ENCODE measurements around the gene SMG9. TPM values are rescaled to one million over a fixed set of nuclear protein-coding genes. Genes with fewer than 3 reads are reported as not detected.

Gene SMG9, protein sequence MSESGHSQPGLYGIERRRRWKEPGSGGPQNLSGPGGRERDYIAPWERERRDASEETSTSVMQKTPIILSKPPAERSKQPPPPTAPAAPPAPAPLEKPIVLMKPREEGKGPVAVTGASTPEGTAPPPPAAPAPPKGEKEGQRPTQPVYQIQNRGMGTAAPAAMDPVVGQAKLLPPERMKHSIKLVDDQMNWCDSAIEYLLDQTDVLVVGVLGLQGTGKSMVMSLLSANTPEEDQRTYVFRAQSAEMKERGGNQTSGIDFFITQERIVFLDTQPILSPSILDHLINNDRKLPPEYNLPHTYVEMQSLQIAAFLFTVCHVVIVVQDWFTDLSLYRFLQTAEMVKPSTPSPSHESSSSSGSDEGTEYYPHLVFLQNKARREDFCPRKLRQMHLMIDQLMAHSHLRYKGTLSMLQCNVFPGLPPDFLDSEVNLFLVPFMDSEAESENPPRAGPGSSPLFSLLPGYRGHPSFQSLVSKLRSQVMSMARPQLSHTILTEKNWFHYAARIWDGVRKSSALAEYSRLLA
- total RNA-seq = 10 to 100 TPM; 55.7 to 58.1 TPM

DNA sequence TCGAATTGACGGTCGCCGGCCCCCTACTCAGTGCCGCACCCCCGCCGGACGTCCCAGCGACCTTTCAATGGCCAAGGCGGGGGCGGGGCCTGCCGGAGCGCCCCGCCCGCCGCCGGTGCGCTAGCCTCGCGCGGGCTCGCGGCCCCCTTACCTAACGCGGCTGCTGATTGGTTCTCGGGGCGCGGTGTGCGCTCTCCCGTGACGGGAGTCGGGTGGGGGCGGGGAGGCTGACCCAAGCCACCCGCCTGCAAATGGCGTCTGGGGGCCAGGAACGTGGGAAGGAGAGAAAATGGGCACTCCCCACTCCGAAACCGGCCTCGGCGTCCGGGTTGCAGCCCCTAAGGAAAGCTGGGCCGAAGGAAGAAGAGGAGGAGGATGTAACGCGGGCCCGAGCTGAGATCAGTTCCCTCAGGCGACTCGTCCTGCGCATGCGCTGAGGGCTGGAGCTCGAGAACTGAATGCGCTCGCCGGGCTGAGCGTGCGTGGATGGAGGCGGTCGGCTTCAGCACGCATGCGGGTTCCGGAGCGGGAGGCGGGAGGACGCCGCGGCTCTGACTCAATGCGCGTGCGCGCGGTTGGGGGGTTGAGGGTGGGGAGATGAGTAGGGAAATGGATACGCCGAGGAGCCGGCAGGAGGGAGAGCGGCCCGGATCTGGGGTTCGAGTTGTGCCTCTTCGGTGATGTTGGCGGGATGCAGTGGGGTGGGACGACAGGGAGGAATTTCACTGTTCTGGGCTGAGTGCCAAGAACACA lies at the start of gene SMG9:
SMG9 (minus strand) TSS at position 460 of the 753 bp plus-strand sequence. CDS start 4,221 bp downstream, outside the sequence.
- H3K9me3 Mint-ChIP-seq = peaks cover 3% of the 10 kb centered on the region
- H3K36me3 Mint-ChIP-seq = peaks cover 47% of the 10 kb centered on the region
- H3K4me1 Mint-ChIP-seq = peaks cover 60% of the 10 kb centered on the region

DNA sequence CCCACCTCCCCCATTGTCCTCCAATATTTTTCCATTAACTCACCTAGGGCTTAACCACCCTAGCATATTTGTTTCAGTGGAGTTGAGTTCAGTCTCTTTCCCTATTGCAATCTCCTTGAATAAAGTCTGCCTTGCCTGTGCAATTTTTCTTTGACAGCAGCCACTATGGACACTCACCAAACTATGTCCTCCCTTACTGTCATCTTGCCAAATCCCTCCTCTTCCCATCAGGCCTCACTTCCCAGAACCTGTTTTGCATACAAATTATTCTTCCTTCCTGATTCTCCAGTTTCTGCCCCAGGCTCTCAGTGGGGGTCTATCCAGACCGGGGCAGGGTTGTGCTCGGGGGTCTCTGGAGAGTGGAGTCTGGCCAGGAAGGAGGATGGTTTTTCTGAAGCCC lies 49.7 kb upstream of the SMG9 start:
- Mint-ChIP-seq H3K36me3 (no peaks in the 10 kb centered on the region), H3K27me3 (peaks cover 17% of the 10 kb centered on the region), H3K27ac (no peak overlapping the region), H3K4me3 (no peak overlapping the region), H3K4me1 (no peaks in the 10 kb centered on the region), H3K9me3 (no peaks in the 10 kb centered on the region)
- DNase-seq = no peak

More for the DNA sequence above, at the start of gene SMG9:
- DNase-seq = peak; percentile 99
- Mint-ChIP-seq H3K27me3 (peaks cover 12% of the 10 kb centered on the region), H3K4me3 (peak within 1 kb of the TSS; percentile 98), H3K27ac (peak within 1 kb of the TSS; percentile 100)

DNA sequence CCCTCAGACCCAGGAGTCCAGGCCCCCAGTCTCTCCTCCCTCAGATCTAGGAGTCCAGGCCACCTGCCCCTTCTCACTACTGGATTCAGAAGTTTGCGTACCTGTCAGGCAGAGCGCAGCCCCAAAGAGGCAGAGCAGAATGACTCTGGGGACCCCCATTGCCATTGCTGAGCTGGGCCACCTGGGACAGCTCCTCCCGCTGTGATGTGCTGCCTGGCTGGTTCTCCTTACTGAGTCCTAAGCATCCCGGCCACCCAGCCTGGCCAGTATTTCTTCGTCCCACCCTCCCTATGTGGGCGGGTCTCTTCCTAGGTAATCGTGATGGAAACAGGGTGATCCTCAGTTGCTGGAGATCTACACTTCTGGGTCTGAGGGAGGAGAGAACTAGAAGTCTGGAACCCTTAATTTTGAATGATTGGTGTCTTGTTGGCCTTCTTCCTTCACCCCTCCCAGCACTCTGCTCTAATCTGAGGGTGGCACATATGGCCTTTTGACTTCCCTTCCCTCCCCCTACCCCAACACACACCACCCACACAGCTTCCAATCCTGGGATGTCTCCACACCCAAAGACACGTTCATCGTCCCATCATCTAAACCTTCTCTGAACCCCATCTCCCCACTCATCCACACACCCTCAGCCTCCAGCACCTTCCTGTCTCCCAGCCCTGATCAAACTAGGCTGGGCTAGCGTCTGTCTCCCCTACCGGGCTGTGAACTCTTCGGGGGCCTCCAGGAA lies 47.6 kb upstream of the SMG9 start, which contains the start of gene LYPD5:
LYPD5 (minus strand) TSS at position 232 of the 736 bp plus-strand sequence; CDS start at position 165, 67 bp downstream.
- no peak for DNase-seq
- Mint-ChIP-seq H3K4me1 (peaks cover 9% of the 10 kb centered on the region), H3K4me3 (no peak within 1 kb of the TSS), H3K36me3 (peaks cover under 1% of the 10 kb centered on the region), H3K9me3 (no peaks in the 10 kb centered on the region), H3K27ac (no peak within 1 kb of the TSS), H3K27me3 (peaks cover 28% of the 10 kb centered on the region)

DNA sequence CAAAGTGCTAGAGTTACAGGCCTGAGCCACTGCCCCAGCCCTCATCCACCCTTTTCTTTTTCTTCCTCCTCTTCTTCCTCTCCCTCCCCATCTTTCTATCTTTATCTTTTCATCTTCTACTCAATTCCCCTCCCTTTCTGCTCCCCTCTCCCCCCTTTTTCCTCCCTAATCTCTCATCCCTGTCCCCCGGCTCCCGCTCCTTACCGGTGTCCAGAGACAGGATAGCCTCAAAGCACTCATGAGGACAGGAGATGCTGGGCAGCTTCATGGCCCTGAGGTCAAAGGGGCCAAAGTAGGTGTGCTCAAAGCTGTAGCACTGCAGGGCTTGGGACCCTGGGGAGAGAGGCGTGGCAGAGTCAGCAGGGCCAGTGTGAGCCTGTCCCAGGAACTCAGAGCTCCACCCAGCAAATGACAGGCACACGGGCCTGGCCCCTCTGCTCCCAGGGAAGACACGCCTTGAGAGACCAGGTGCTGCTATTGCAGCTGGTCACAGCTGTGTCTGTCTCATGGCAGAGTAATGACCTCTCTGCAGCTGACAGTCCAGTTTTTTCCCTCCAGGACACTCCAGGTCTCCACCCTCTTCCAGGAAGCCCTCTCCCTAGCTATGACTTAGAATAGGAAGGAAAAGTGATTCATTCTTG lies 44.9 kb upstream of the SMG9 start:
- peaks cover 43% of the 10 kb centered on the region for H3K27me3 Mint-ChIP-seq
- H3K4me3 Mint-ChIP-seq = peak overlapping the region; percentile 49
- no peaks in the 10 kb centered on the region for H3K9me3 Mint-ChIP-seq
- peaks cover 11% of the 10 kb centered on the region for H3K4me1 Mint-ChIP-seq
- H3K36me3 Mint-ChIP-seq = peaks cover 6% of the 10 kb centered on the region
- H3K27ac Mint-ChIP-seq = no peak overlapping the region
- no peak for DNase-seq

DNA sequence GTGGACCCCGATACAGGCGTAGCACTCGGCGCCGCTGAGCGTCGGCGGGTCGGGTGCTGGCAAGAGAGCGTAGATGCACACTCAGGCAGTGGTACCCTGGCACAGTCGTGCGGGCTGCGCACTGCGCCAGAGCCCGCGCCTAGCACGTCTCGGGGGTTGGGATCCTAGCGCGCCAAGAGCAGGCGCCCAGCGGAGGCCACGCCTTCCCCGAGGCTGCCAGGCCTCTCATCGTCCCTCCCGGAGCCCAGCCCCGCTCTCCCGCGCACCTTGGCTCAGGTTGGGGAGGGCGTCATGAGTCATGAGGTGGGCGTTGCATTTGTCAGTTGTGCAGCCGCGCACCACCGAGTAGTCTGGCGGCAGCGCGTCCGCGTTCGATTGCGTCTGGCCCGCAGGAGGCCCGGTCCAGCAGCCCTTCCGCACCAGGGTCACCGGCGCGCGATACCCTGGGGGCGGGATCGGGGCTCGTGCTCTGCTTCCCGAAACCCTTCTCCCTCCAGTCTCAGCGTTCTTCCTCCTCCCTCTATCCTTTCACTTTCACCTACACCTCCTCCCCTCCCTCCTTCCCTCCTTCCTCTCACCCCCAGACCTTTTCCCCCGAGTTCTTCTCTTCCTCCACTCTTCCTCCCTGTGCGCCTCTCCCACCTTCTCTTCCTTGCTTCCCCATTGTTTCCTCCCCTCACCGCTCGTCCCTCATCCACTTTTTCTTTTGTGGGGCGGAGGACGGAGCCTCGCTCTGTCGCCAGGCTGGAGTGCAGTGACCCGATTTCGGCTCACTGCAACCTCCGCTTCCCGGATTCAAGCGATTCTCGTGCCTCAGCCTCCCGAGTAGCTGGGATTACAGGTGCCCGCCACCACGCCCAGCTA lies 44.0 kb upstream of the SMG9 start:
- Mint-ChIP-seq H3K4me1 (peaks cover 11% of the 10 kb centered on the region), H3K27me3 (peaks cover 50% of the 10 kb centered on the region), H3K9me3 (no peaks in the 10 kb centered on the region), H3K27ac (peak overlapping the region; percentile 7), H3K4me3 (peak overlapping the region; percentile 76), H3K36me3 (peaks cover 6% of the 10 kb centered on the region)
- peak; percentile 82 for DNase-seq

DNA sequence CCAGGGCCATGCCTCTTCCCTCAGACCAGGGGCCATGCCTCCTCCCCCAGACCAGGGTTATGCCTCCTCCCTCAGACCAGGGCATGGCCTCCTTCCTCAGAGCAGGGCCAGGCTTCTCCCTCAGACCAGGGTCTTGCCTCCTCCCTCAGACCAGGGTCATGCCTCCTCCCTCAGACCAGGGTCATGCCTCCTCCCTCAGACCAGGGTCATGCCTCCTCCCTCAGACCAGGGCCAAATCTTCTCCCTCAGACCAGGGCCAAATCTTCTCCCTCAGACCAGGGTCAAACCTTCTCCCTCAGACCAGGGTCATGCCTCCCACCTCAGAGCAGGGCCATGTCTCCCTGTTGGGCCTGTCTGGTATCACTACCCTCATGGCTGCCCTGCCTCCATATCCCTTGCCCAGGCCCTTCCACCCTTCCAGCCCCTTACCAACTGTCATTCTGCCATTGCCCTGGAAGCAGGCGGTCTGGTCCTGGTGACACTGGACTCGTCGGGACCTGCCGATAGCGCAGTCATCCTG lies 43.3 kb upstream of the SMG9 start:
- peaks cover 11% of the 10 kb centered on the region for H3K4me1 Mint-ChIP-seq
- peaks cover 6% of the 10 kb centered on the region for H3K36me3 Mint-ChIP-seq
- no peak overlapping the region for H3K27ac Mint-ChIP-seq
- H3K9me3 Mint-ChIP-seq = no peaks in the 10 kb centered on the region
- H3K27me3 Mint-ChIP-seq = peaks cover 57% of the 10 kb centered on the region
- peak overlapping the region; percentile 76 for H3K4me3 Mint-ChIP-seq
- no peak for DNase-seq

DNA sequence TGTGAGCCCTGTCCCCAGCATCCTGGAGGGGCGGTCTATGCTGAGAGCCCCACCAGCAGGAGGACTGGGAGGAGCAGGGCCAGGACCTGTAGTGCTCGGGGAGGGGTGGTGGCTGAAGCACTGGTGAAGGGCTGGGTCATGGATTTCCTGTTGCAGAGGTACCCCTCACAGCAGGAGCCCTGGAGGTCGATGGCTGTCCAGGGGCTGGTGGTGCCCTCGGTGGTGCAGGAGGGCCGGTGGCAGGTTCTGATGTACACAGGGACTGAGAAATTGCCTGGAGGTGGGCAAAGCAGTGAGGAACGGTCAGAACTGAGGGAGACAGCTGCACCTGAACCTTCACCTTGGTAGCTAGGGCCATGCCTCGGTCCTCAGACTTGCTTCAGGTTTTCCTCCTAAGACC lies 42.8 kb upstream of the SMG9 start:
- DNase-seq = no peak
- H3K9me3 Mint-ChIP-seq = no peaks in the 10 kb centered on the region
- peaks cover 58% of the 10 kb centered on the region for H3K27me3 Mint-ChIP-seq
- no peak overlapping the region for H3K27ac Mint-ChIP-seq
- peaks cover 6% of the 10 kb centered on the region for H3K36me3 Mint-ChIP-seq
- H3K4me1 Mint-ChIP-seq = peaks cover 11% of the 10 kb centered on the region
- peak overlapping the region; percentile 76 for H3K4me3 Mint-ChIP-seq

DNA sequence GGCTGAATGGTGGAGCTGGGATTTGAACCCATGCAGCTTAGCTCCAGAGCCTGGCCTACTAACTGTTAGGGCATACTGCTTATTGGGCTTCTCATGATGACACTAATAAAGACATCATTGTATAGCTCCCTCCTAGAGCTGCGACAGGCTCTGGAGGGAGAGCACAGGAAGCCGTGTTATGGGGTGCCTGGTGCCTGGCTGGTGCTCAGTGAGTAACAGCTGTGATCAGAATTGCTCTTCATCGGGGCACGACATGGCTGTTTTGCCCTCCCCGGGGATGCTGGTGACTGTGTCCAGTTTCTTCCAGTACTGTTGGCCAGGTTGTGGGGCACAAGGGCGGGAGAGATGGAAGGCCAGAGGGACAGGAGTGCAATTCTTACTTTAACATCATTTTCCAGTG lies 42.4 kb upstream of the SMG9 start:
- Mint-ChIP-seq H3K27me3 (peaks cover 58% of the 10 kb centered on the region), H3K27ac (no peak overlapping the region), H3K9me3 (no peaks in the 10 kb centered on the region), H3K4me1 (peaks cover 11% of the 10 kb centered on the region), H3K36me3 (peaks cover 6% of the 10 kb centered on the region), H3K4me3 (peak overlapping the region; percentile 11)
- no peak for DNase-seq

DNA sequence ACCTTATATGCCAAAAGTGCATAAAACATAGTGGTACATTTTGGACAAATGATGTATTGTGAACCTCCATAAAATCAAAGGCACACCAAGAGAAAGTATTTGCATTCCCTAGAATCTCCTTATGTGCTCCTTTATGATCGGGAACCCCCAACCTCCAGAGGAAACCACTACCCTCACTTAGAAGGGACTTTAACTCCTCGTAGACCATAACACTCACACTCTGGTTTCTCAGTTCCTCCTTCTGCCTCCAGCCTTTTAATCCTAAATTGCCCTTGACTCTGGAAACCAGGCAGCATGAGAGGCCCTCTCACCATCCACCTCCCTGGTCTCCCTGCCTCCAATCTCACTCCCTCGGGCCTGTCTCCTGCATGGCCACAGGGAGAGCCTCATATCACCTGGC lies 35.8 kb upstream of the SMG9 start:
- H3K9me3 Mint-ChIP-seq = no peaks in the 10 kb centered on the region
- H3K27ac Mint-ChIP-seq = no peak overlapping the region
- no peak overlapping the region for H3K4me3 Mint-ChIP-seq
- no peaks in the 10 kb centered on the region for H3K4me1 Mint-ChIP-seq
- H3K36me3 Mint-ChIP-seq = no peaks in the 10 kb centered on the region
- peaks cover 26% of the 10 kb centered on the region for H3K27me3 Mint-ChIP-seq
- no peak for DNase-seq

DNA sequence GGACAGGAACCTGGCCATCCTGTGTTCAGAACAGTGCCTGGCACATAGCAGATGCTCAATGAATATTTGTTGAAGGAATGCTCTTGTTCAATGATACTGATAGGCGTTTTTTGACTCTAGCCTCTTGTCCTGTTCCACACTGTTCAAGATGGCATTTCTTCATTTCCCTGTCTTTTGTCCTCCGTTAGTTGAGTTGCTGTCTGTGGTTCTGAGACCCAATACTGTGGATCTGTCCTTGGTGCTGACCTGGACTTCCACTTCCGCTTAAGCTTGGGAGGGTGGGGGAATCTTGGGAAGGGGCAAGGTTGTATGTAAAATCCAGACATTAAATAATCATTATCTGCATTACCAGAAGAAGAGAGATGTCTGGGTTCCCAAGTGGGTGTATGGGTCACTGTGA lies 34.3 kb upstream of the SMG9 start:
- no peak for DNase-seq
- Mint-ChIP-seq H3K36me3 (no peaks in the 10 kb centered on the region), H3K4me1 (peaks cover 11% of the 10 kb centered on the region), H3K4me3 (no peak overlapping the region), H3K27me3 (peaks cover 16% of the 10 kb centered on the region), H3K9me3 (no peaks in the 10 kb centered on the region), H3K27ac (no peak overlapping the region)

DNA sequence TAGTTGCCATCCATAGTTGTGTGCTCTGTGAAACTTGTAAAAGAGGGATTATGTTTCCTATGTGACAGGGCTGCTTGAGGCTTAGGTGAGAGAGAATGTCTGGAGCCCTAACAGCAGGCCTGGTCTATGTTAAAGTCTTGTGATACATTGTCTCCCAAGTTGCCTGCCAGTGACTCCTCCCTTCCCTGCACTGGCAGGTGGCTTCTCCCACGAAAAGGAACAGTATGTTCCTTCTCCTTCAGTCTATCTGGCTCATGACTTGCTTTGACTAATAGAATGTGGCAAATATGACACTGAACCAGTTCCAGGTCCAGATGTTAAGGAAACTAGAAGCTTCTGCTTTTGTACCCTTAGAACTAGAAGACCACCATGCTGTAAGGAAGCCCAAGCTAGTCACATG lies 31.9 kb upstream of the SMG9 start:
- peaks cover 6% of the 10 kb centered on the region for H3K27me3 Mint-ChIP-seq
- H3K4me3 Mint-ChIP-seq = no peak overlapping the region
- peaks cover 24% of the 10 kb centered on the region for H3K4me1 Mint-ChIP-seq
- H3K27ac Mint-ChIP-seq = no peak overlapping the region
- no peaks in the 10 kb centered on the region for H3K36me3 Mint-ChIP-seq
- no peaks in the 10 kb centered on the region for H3K9me3 Mint-ChIP-seq
- no peak for DNase-seq

DNA sequence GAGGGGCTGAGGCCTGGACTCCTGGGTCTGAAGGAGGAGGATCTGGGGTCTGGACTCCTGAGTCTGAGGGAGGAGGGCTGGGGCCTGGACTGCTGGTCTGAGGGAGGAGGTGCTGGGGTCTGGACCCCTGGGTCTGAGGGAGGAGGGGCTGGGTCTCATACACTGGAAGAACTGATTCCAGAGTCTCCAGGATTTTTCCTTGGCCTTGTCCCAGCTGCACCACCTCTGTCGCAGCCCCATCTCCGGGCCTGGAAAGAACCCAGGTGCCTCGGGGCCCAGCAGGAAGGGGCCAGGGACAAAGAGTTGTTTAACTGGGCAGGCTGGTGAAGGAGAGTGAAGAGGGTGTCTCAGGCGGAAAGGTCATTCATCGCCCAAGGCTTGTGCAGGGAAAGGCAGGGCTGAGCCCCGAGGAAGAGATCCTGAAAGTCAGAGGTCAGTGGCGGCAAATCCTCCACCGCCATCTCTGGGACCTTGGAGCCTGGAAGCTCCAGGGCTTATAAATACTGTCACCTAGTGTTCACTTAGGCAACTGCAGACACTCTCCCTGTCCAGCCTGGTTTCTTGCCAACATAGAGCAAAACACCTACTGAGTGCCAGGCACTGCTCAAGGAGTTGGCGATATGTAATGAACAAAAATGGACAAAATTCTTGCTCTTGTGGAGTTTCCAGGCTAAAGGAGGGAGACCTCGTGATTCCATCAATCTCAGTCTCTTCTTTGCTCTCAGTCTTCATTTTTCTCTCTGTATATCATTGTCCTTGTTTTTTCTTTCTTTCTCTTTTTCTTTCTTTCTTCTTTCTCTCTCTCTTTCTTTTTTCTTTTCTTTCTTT lies 30.4 kb upstream of the SMG9 start:
- Mint-ChIP-seq H3K4me3 (peak overlapping the region; percentile 66), H3K36me3 (peaks cover 3% of the 10 kb centered on the region), H3K27ac (peak overlapping the region; percentile 84), H3K9me3 (no peaks in the 10 kb centered on the region), H3K4me1 (peaks cover 31% of the 10 kb centered on the region), H3K27me3 (peaks cover 6% of the 10 kb centered on the region)
- peak; percentile 53 for DNase-seq
